PC-3 (cell line): ENCODE data around the gene CCNB2. TPM values are rescaled to one million over a fixed set of nuclear protein-coding genes. Genes with fewer than 3 reads are reported as not detected.
A peak's percentile ranks its signal among the peaks of the same experiment; 100 is the strongest.

Experiments used
- ATAC-seq: fragments of 200-7000 bp; cut with Tn5 transposase; 2 replicates; pipeline ENCODE4 v1.9.1; 2020; ENCODE audit warnings: mild to moderate bottlenecking, moderate library complexity
- BruUV-seq: library from RNA; stranded (reverse); fragments of 400-500 nt; replicated peaks from 2 replicates; lab custom pipeline; 2021; lab: Mats Ljungman, UMichigan
- CTCF ChIA-PET: fragments of 300-600 bp; sonication (Branson Sonifier 250); formaldehyde crosslinking; loops from one replicate; lab custom pipeline; 2022; ENCODE audit warnings: antibody characterized with exemption; lab: Charles Lee
- POLR2A ChIA-PET: fragments of 300-600 bp; sonication (Branson Sonifier 250); formaldehyde crosslinking; loops from one replicate; lab custom pipeline; 2022; ENCODE audit warnings: antibody characterized with exemption; ENCODE audit not compliant: unreplicated experiment; lab: Charles Lee
- DNase-seq: peaks from one replicate; pipeline ENCODE4 v3.0.0-alpha.2; 2015
- H2AFZ ChIP-seq: fragments of 300-600 bp; sonication (generic); 2 replicates; pipeline ENCODE4 v1.6.0; 2016; ENCODE audit warnings: antibody characterized with exemption, low read length
- H3F3A ChIP-seq: fragments of 300-600 bp; sonication (generic); one replicate; pipeline ENCODE4 v1.6.0; 2017; ENCODE audit warnings: antibody characterized with exemption, low read length, control low read depth, mild to moderate bottlenecking; ENCODE audit not compliant: unreplicated experiment
- H3K27ac ChIP-seq: fragments of 300-600 bp; sonication (generic); 2 replicates; pipeline ENCODE4 v1.5.1; 2016; ENCODE audit warnings: mild to moderate bottlenecking, low read length
- H3K27me3 ChIP-seq: fragments of 300-600 bp; sonication (generic); 2 replicates; pipeline ENCODE4 v1.6.1; 2016; ENCODE audit warnings: low read length, mixed read lengths
- H3K36me3 ChIP-seq: fragments of 300-600 bp; sonication (generic); 2 replicates; pipeline ENCODE4 v1.6.1; 2016; ENCODE audit warnings: low read depth, mixed run types, low read length, mixed read lengths
- H3K4me1 ChIP-seq: fragments of 300-600 bp; sonication (generic); 2 replicates; pipeline ENCODE4 v1.5.1; 2016; ENCODE audit warnings: low read length; ENCODE audit not compliant: insufficient read depth
- H3K4me2 ChIP-seq: fragments of 300-600 bp; sonication (generic); 2 replicates; pipeline ENCODE4 v1.6.0; 2016; ENCODE audit warnings: low read length
- H3K4me3 ChIP-seq: fragments of 300-600 bp; sonication (generic); 2 replicates; pipeline ENCODE4 v1.5.1; 2016; ENCODE audit warnings: mild to moderate bottlenecking, low read length, mixed read lengths
- H3K79me2 ChIP-seq: fragments of 300-600 bp; sonication (generic); 2 replicates; pipeline ENCODE4 v1.6.1; 2017; ENCODE audit warnings: low read length, mixed read lengths
- H3K9ac ChIP-seq: fragments of 300-600 bp; sonication (generic); 2 replicates; pipeline ENCODE4 v1.6.0; 2016; ENCODE audit warnings: mild to moderate bottlenecking, low read length
- H3K9me2 ChIP-seq: fragments of 300-600 bp; sonication (generic); replicated peaks from 2 replicates; pipeline ENCODE4 v1.6.1; 2016; ENCODE audit warnings: mixed run types, low read length, mixed read lengths
- H3K9me3 ChIP-seq: fragments of 300-600 bp; sonication (generic); 2 replicates; pipeline ENCODE4 v1.6.1; 2016; ENCODE audit warnings: low read length, mixed read lengths
- H4K20me1 ChIP-seq: fragments of 300-600 bp; sonication (generic); 2 replicates; pipeline ENCODE4 v1.6.1; 2016; ENCODE audit warnings: low read length, mixed read lengths
- EZH2 ChIP-seq: fragments of 300-600 bp; sonication (generic); IDR thresholded peaks from one replicate; pipeline ENCODE4 v1.6.1; 2017; ENCODE audit warnings: antibody characterized with exemption, mild to moderate bottlenecking, low read length; ENCODE audit not compliant: unreplicated experiment
- EZH2phosphoT487 ChIP-seq: fragments of 300-600 bp; sonication (generic); IDR thresholded peaks from 2 replicates; pipeline ENCODE4 v1.6.1; 2018; ENCODE audit warnings: mild to moderate bottlenecking, antibody characterized with exemption, low read length, borderline replicate concordance
- intact Hi-C: fragments of 100-400 bp; cut with micrococcal nuclease; formaldehyde crosslinking; loops from 2 replicates; pipeline ENCODE4 v1.9.0; 2023
- total RNA-seq: library from RNA; depleted of rRNA; stranded (reverse); fragments of >200 nt; gene quantifications from 2 replicates; pipeline ENCODE4 v1.2.3, GENCODE V29; 2014
- TF ChIP-seq, protein P1 (sequence below): fragments of 300-600 bp; sonication (generic); conservative IDR thresholded peaks from 2 replicates; pipeline ENCODE4 v1.5.1; 2017; ENCODE audit warnings: antibody characterized with exemption, low read depth, mild to moderate bottlenecking, low read length

The CCNB2 gene
- total RNA-seq, 1 experiment from 2014 or later: 61.7 TPM

- no TSS peak for BruUV-seq
- Histone ChIP-seq H3K36me3 (peaks cover 11% of the 10 kb centered on the region; the same call in 1 of the 2 replicates), H3K4me2 (peak overlapping the region; percentile 43), H3K4me1 (peaks cover 57% of the 10 kb centered on the region), H3K79me2 (no peaks in the 10 kb centered on the region), H4K20me1 (no peaks in the 10 kb centered on the region), H3F3A (no peaks in the 10 kb centered on the region), H3K9me2 (no peaks in the 10 kb centered on the region), H3K9me3 (no peaks in the 10 kb centered on the region), H3K4me3 (no peak overlapping the region), H3K27ac (peak overlapping the region; percentile 87), H3K27me3 (no peaks in the 10 kb centered on the region), H3K9ac (peak overlapping the region; percentile 59; the same call in 1 of the 2 replicates), H2AFZ (no peak overlapping the region)
- DNase-seq (peak; percentile 92), ATAC-seq (peak; percentile 89)
- TF ChIP-seq EZH2phosphoT487 (no peak), EZH2 (no peak)
- TF ChIP-seq, protein P1, sequence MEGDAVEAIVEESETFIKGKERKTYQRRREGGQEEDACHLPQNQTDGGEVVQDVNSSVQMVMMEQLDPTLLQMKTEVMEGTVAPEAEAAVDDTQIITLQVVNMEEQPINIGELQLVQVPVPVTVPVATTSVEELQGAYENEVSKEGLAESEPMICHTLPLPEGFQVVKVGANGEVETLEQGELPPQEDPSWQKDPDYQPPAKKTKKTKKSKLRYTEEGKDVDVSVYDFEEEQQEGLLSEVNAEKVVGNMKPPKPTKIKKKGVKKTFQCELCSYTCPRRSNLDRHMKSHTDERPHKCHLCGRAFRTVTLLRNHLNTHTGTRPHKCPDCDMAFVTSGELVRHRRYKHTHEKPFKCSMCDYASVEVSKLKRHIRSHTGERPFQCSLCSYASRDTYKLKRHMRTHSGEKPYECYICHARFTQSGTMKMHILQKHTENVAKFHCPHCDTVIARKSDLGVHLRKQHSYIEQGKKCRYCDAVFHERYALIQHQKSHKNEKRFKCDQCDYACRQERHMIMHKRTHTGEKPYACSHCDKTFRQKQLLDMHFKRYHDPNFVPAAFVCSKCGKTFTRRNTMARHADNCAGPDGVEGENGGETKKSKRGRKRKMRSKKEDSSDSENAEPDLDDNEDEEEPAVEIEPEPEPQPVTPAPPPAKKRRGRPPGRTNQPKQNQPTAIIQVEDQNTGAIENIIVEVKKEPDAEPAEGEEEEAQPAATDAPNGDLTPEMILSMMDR: no peak
- ChIA-PET CTCF (interaction anchor here (0.8 to 0.9 kb wide), 3 partner anchors 22 to 331 kb away, joined by 3 to 5 read pairs (median 5); no protein-coding TSS in a partner anchor), POLR2A (interaction anchor here (0.6 to 1.3 kb wide), 6 partner anchors 47 to 1463 kb away, joined by 4 to 25 read pairs (median 7); partner anchors contain the start of gene MYO1E)
- intact Hi-C loops: loop anchor here (1.0 to 10.0 kb wide), 6 partner anchors 74 to 322 kb away; partner anchors contain the start of gene MYO1E
Measured at GRCh38 chr15:59170295-59171066, 65.5 kb downstream of the CCNB2 start.

DNA sequence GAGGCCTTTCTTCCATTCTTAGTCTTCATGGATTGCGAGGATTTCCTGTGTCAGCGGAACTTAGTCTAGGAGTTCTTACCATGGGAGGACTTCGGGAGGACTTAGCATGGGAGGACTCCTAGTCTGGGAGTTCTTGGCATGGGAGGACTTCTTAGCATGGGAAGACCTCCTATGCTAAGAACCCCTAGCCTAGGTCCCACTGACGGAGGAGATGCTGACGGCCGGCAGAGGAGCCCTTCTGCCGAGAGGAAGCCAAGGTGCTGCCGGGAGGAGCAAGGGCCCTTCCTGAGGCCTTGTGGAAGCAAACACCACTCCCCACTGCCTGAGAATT is 66.1 kb downstream of the CCNB2 start:
- ChIA-PET POLR2A (interaction anchor here (1.3 kb wide), 1 partner anchor 202 kb away, joined by 25 read pairs; the partner anchor contains the start of gene MYO1E), CTCF (no interaction called here)
- ATAC-seq (no peak), DNase-seq (no peak)
- intact Hi-C loops: loop anchor here (2.0 to 10.0 kb wide), 5 partner anchors 74 to 321 kb away; partner anchors contain the start of gene MYO1E
- H4K20me1 ChIP-seq: no peaks in the 10 kb centered on the region
- H3K4me1 ChIP-seq: peaks cover 62% of the 10 kb centered on the region
- peak overlapping the region; percentile 43 for H3K4me2 ChIP-seq
- H3F3A ChIP-seq: no peaks in the 10 kb centered on the region
- no peaks in the 10 kb centered on the region for H3K79me2 ChIP-seq
- no peaks in the 10 kb centered on the region for H3K9me3 ChIP-seq
- no peak overlapping the region for H3K4me3 ChIP-seq
- no peak overlapping the region for H2AFZ ChIP-seq
- no TSS peak for BruUV-seq
- TF ChIP-seq EZH2: no peak
- no peak for TF ChIP-seq EZH2phosphoT487
- TF ChIP-seq, protein P1: no peak
- no peaks in the 10 kb centered on the region for H3K27me3 ChIP-seq
- 0 out of 2 replicates have a peak overlapping the region, but pooled peaks have one; percentile 5 for H3K9ac ChIP-seq
- H3K9me2 ChIP-seq: no peaks in the 10 kb centered on the region
- H3K36me3 ChIP-seq: peaks cover 10% of the 10 kb centered on the region; the same call in 1 of the 2 replicates
- peak overlapping the region; percentile 87 for H3K27ac ChIP-seq
